IgD-negative memory B cell (primary cell): ENCODE results near the gene KCND1. TPM values are rescaled to one million over a fixed set of nuclear protein-coding genes. Genes with fewer than 3 reads are reported as not detected.
A peak's percentile ranks its signal among the peaks of the same experiment; 100 is the strongest.
"Not testable (repeated sequence)": the region's sequence is repeated elsewhere in the genome, so short reads cannot be mapped to it uniquely, and the experiment has no call there.

Experiments
- H3K27ac Mint-ChIP-seq, 3 donors: one replicate each; pipeline ENCODE4 v1.8.0; 2020 to 2022; ENCODE audit warnings: mild to moderate bottlenecking in 3 of 3, mixed read lengths in 3 of 3, moderate library complexity in 1 of 3
- H3K27me3 Mint-ChIP-seq: one replicate; pipeline ENCODE4 v1.8.0; 2021; ENCODE audit warnings: mixed read lengths
- H3K36me3 Mint-ChIP-seq: one replicate; pipeline ENCODE4 v1.8.0; 2020; ENCODE audit warnings: mild to moderate bottlenecking, mixed read lengths
- H3K4me1 Mint-ChIP-seq, 3 donors: one replicate each; pipeline ENCODE4 v1.8.0; 2020 to 2022; ENCODE audit warnings: mixed read lengths in 3 of 3, mild to moderate bottlenecking in 1 of 3
- H3K4me3 Mint-ChIP-seq, 4 donors: one replicate each; pipeline ENCODE4 v1.8.0; 2020 to 2022; ENCODE audit warnings: mild to moderate bottlenecking in 4 of 4, mixed read lengths in 4 of 4, moderate library complexity in 3 of 4
- H3K9me3 Mint-ChIP-seq, 3 donors: one replicate each; pipeline ENCODE4 v1.8.0; 2020 to 2021; ENCODE audit warnings: mixed read lengths in 3 of 3, mild to moderate bottlenecking in 1 of 3
- polyA plus RNA-seq: library from polyadenylated mRNA; unstranded; fragments of 300-500 nt; fragmentation: Illumina TruSeq; gene quantifications from one replicate; pipeline ENCODE4 v1.2.3, GENCODE V29; 2021

Gene KCND1
- polyA plus RNA-seq, 1 donor from 2014 or later: 0.13 TPM

- H3K4me3 Mint-ChIP-seq: no peak overlapping the region
- no peaks in the 10 kb centered on the region for H3K27me3 Mint-ChIP-seq
- no peak overlapping the region for H3K27ac Mint-ChIP-seq
- peaks cover 4% of the 10 kb centered on the region for H3K36me3 Mint-ChIP-seq
- H3K9me3 Mint-ChIP-seq: no peaks in the 10 kb centered on the region
- H3K4me1 Mint-ChIP-seq: no peaks in the 10 kb centered on the region
Measured at GRCh38 chrX:48983896-48984295, 12.3 kb upstream of the KCND1 start.

- Mint-ChIP-seq H3K36me3 (peaks cover 4% of the 10 kb centered on the region), H3K27ac (no peak overlapping the region), H3K27me3 (no peaks in the 10 kb centered on the region), H3K9me3 (no peaks in the 10 kb centered on the region), H3K4me3 (peak overlapping the region in 1 of 4 donors; percentile 32), H3K4me1 (no peaks in the 10 kb centered on the region)
Measured at GRCh38 chrX:48983081-48983480, 11.4 kb upstream of the KCND1 start.

DNA sequence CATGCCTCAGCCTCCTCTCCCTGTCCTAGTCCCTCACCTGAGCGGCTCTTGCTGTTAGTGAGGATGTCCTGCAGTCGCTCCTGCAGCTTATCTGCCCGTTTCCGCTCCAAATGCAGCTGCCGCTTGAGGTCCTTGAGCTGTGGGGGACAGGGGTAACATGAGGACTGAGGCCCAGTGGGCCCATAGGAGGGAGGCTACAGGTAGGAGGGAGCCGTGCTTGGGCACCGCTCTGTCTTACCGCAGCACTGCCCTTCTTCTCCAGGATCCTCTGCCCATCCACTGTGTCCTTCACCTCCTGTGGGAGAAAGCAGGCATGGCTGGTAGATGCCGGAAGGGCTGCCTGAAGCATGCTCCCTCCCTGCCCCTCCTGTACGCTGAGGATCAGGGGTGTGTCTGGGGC, 9.5 kb upstream of the KCND1 start:
- H3K4me1 Mint-ChIP-seq: no peaks in the 10 kb centered on the region
- H3K9me3 Mint-ChIP-seq: no peaks in the 10 kb centered on the region
- H3K27me3 Mint-ChIP-seq: no peaks in the 10 kb centered on the region
- H3K27ac Mint-ChIP-seq: no peak overlapping the region
- H3K36me3 Mint-ChIP-seq: peaks cover 4% of the 10 kb centered on the region
- no peak overlapping the region for H3K4me3 Mint-ChIP-seq

DNA sequence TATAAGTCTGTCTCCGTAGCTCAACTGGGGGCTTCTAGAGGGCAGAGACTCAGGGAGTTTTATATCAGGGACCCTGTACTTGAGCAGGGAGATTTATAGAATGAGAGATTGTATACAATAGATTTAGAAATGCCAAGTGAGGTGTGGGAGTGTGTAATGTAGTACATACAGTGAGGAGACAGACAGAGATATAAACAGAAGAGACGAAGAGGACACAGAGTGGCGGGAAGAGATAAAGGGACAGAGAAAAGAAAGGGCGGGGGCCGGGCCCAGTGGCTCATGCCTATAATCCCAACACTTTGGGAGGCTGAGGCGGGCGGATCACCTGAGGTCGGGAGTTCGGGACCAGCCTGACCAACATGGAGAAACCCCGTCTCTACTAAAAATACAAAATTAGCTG, 8.7 kb upstream of the KCND1 start:
- not testable (repeated sequence) for H3K4me1 Mint-ChIP-seq, H3K27me3 Mint-ChIP-seq, H3K9me3 Mint-ChIP-seq, H3K4me3 Mint-ChIP-seq, H3K36me3 Mint-ChIP-seq
- peak overlapping the region in 1 of 3 donors; percentile 11 for H3K27ac Mint-ChIP-seq

- H3K27ac Mint-ChIP-seq: no peak overlapping the region
- peak overlapping the region in 1 of 4 donors; percentile 66 for H3K4me3 Mint-ChIP-seq
- H3K9me3 Mint-ChIP-seq: no peaks in the 10 kb centered on the region
- peaks cover 1% of the 10 kb centered on the region for H3K27me3 Mint-ChIP-seq
- H3K4me1 Mint-ChIP-seq: no peaks in the 10 kb centered on the region
- no peaks in the 10 kb centered on the region for H3K36me3 Mint-ChIP-seq
Measured at GRCh38 chrX:48978226-48978625, 6.6 kb upstream of the KCND1 start.

DNA sequence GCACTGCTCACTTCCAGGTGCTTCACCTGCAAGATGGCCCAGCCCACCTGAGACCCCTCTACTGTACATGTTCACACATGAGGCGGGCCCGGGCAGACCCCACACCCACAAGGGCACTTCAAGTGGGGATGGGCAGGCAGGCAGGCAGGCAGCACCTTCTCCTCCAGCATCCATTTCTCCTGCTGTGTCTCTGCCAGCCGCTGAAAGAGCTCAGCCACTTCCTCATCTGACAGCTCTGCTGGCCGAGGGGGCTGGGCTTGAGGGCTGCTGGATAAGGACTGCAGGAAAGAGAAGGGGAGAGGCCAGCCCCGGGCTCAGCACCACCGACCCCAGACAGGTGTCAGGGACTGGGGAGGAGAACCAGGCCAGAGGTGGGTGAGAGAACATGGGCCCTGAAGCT, 4.4 kb upstream of the KCND1 start:
- no peaks in the 10 kb centered on the region for H3K9me3 Mint-ChIP-seq
- H3K4me3 Mint-ChIP-seq: no peak overlapping the region
- H3K4me1 Mint-ChIP-seq: peaks cover 0 to 8% (median 4%) of the 10 kb centered on the region in 3 donors
- H3K27ac Mint-ChIP-seq: no peak overlapping the region
- no peaks in the 10 kb centered on the region for H3K36me3 Mint-ChIP-seq
- peaks cover 10% of the 10 kb centered on the region for H3K27me3 Mint-ChIP-seq

GRCh38 chrX:48975541-48975940, 3.9 kb upstream of the KCND1 start:
- H3K9me3 Mint-ChIP-seq: no peaks in the 10 kb centered on the region
- no peaks in the 10 kb centered on the region for H3K36me3 Mint-ChIP-seq
- peaks cover 10% of the 10 kb centered on the region for H3K27me3 Mint-ChIP-seq
- H3K4me3 Mint-ChIP-seq: no peak overlapping the region
- H3K27ac Mint-ChIP-seq: no peak overlapping the region
- H3K4me1 Mint-ChIP-seq: peaks cover 0 to 8% (median 4%) of the 10 kb centered on the region in 3 donors

GRCh38 chrX:48975041-48975440, 3.4 kb upstream of the KCND1 start:
- peaks cover 0 to 8% (median 4%) of the 10 kb centered on the region in 3 donors for H3K4me1 Mint-ChIP-seq
- no peak overlapping the region for H3K27ac Mint-ChIP-seq
- H3K4me3 Mint-ChIP-seq: no peak overlapping the region
- no peaks in the 10 kb centered on the region for H3K36me3 Mint-ChIP-seq
- H3K27me3 Mint-ChIP-seq: peaks cover 10% of the 10 kb centered on the region
- no peaks in the 10 kb centered on the region for H3K9me3 Mint-ChIP-seq

DNA sequence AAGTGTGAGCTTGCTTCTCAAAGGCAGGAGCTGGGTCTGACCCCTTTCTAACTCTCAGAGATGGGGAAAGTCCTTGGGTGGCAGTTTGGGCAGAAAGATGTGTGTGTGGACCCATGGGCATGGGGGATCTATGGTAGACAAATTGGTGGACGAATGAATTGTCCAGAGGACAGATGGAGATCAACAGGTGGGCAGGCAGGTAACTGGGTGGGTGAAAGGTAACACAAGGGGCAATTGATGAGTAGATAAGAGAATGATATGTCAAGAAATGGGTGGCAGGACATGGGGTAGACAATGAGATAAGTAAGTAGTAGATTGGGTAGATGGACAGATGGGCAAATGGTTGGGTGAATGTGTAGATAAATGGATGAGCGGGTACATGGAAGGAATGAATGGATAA, 2.9 kb upstream of the KCND1 start:
- Mint-ChIP-seq H3K27ac (no peak overlapping the region), H3K36me3 (no peaks in the 10 kb centered on the region), H3K9me3 (no peaks in the 10 kb centered on the region), H3K27me3 (peaks cover 10% of the 10 kb centered on the region), H3K4me3 (no peak overlapping the region), H3K4me1 (peaks cover 0 to 8% (median 4%) of the 10 kb centered on the region in 3 donors)

DNA sequence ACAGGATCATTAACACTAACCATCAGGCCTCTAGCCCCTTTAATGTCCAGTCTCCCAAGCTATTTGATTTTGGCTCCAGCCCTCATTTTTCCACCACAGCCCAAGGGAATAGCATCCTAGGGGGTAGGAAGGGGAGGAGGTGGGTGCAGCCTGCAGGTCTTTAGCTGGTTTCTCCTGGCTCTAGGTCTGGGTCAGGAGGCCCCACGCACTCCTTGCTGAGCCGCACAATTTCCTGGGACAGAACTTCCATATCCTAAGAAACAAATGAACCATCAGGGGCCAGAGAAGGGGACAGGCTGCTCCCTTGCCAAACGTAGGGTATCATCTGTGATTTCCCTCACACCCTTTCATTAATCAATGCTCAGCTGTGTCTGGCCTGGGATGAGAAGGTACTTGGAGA, 2.4 kb upstream of the KCND1 start:
- peaks cover 10% of the 10 kb centered on the region for H3K27me3 Mint-ChIP-seq
- H3K27ac Mint-ChIP-seq: no peak overlapping the region
- no peak overlapping the region for H3K4me3 Mint-ChIP-seq
- H3K36me3 Mint-ChIP-seq: no peaks in the 10 kb centered on the region
- H3K9me3 Mint-ChIP-seq: no peaks in the 10 kb centered on the region
- peaks cover 0 to 8% (median 4%) of the 10 kb centered on the region in 3 donors for H3K4me1 Mint-ChIP-seq

DNA sequence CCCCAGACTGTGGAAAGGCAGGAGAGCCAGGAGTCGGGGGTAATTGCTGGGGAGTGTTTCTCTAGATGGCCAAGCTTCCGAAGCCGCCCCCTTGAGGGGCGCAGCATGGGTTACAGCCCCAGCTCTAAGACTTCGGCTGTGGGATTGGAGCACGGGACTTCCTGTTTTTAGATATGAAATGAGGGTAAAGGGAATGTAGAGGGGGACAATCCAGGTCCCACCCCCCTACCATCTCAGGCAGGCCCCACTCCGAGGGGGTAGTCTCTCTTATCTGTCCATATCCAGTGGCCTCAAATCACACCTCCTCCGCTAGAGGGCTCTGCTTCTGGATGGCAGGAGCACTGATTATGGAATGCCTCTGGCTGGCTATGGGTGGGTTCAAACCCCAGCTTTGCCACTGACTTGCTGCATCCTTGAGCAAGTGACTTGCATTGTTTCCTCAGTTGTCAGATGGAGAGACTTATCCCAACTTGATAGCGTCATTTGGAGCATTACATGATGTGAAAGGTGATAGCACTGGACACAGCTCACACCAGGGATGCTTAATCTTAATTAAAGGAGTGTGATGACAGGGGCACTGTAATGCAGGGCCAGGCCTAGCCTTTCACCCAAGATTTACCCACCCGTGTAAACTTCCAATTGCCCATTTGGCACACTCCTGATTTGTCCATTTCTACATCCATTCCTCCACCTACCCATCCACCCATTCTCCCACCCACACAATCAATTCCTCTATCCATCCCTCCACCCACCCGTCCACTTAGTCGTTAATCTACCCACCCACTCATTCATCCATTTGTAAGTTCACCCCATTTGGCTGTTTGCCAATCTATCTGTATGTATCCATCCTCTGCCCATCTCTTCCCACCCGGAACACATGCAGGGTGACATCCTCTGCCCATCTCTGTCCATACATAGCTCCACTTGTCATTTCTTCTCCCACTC, 848 bp upstream of the KCND1 start:
- H3K4me3 Mint-ChIP-seq: peak overlapping the region in 3 of 4 donors; percentile 51 to 67 (median 58)
- H3K36me3 Mint-ChIP-seq: no peaks in the 10 kb centered on the region
- peaks cover 0 to 8% (median 4%) of the 10 kb centered on the region in 3 donors for H3K4me1 Mint-ChIP-seq
- H3K27ac Mint-ChIP-seq: no peak overlapping the region
- H3K27me3 Mint-ChIP-seq: peaks cover 10% of the 10 kb centered on the region
- no peaks in the 10 kb centered on the region for H3K9me3 Mint-ChIP-seq

GRCh38 chrX:48969471-48969870, 2.2 kb downstream of the KCND1 start:
- Mint-ChIP-seq H3K4me3 (no peak overlapping the region), H3K27ac (no peak overlapping the region), H3K27me3 (peaks cover 9% of the 10 kb centered on the region), H3K4me1 (peaks cover 0 to 8% (median 4%) of the 10 kb centered on the region in 3 donors), H3K36me3 (no peaks in the 10 kb centered on the region), H3K9me3 (no peaks in the 10 kb centered on the region)

DNA sequence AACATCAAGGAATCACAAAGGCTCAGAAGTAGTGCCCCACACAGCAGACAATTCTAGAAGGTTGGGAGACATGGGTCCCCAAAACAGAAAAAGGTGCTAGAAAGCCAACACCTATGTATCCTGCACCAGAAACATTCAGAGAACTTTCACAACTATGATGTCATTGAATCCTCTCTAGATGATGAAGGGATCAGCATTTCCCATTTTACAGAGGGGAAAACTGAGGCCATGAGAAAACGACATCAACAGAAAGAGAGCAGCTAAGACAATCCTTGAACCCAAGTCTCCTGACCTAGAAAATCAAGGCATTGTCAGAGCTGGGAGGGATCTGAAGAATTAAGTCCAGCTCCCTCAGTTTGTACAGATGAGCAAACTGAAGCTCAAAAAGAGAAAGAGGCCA, 3.3 kb downstream of the KCND1 start:
- no peaks in the 10 kb centered on the region for H3K36me3 Mint-ChIP-seq
- H3K27me3 Mint-ChIP-seq: peaks cover 9% of the 10 kb centered on the region
- no peak overlapping the region for H3K4me3 Mint-ChIP-seq
- no peaks in the 10 kb centered on the region for H3K9me3 Mint-ChIP-seq
- H3K27ac Mint-ChIP-seq: no peak overlapping the region
- H3K4me1 Mint-ChIP-seq: peaks cover 0 to 9% (median 8%) of the 10 kb centered on the region in 3 donors

DNA sequence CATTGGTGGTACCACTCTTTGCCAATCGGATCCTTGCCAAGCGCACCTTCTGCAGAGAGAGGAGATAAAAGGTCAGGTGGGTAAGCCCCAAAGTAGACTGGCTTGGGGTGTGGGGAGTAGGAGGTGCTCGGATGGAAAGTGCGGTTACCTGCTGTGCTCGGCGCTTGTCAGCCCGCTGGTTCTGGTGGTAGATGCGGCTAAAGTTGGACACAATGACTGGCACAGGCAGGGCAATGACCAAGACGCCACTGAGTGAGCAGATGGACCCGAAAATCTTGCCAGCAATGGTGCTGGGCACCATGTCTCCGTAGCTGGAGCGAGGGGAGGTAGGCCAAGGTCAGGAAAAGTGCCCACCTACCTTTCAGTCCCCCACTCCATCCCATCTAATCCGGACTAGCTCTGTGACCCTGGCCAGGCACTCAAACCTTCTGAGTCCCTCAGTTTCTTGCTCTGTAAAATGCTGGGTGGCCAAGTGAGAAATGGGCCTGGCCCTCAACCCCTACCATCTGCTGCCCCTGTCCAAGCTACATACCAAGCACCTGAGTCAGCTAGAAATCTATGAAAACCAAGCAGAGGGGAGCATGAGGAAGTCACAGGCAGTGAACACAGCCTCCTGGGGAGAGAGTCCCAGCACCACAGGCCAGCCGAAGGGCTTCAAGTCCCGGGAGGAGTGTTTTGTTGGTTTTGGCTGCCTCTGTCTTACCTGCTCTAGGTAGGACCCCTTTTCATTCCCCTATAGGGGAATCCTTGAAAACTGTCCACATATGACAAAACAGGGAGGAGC, 4.7 kb downstream of the KCND1 start:
- Mint-ChIP-seq H3K4me3 (peak overlapping the region in 1 of 4 donors; percentile 40), H3K4me1 (peaks cover 0 to 9% (median 2%) of the 10 kb centered on the region in 3 donors), H3K9me3 (no peaks in the 10 kb centered on the region), H3K36me3 (no peaks in the 10 kb centered on the region), H3K27ac (no peak overlapping the region), H3K27me3 (peaks cover 3% of the 10 kb centered on the region)

GRCh38 chrX:48965959-48966358, 5.7 kb downstream of the KCND1 start:
- Mint-ChIP-seq H3K27ac (peak overlapping the region in 1 of 3 donors; percentile 48), H3K36me3 (no peaks in the 10 kb centered on the region), H3K9me3 (no peaks in the 10 kb centered on the region), H3K4me3 (no peak overlapping the region), H3K4me1 (peaks cover 3 to 20% (median 5%) of the 10 kb centered on the region in 3 donors), H3K27me3 (peaks cover 2% of the 10 kb centered on the region)
